Measurements from ENCODE around the gene GSTCD.
"Not testable (repeated sequence)": the region's sequence is repeated elsewhere in the genome, so short reads cannot be mapped to it uniquely, and the experiment has no call there.

DNA sequence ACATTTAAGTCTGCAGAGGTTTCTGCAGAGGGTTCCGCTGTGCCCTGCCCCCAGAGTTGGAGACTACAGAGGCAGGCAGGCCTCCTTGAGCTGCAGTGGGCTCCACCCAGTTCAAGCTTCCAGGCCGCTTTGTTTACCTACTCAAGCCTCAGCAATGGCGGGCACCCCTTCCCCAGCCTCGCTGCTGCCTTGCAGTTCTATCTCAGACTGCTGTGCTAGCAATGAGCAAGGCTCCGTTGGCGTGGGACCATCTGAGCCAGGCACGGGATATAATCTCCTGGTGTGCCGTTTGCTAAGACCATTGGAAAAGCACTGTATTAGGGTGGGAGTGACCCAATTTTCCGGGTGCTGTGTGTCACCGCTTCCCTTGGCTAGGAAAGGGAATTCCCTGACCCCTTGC, 26.6 kb downstream of the GSTCD start:
- not testable (repeated sequence) for TF ChIP-seq EZH2 (IDR thresholded peaks at IDR 0.05; ENCODE audit: borderline replicate concordance, low read length); CTCF (IDR thresholded peaks at IDR 0.05; ENCODE audit: low read length)

All from OCI-LY1 (cell line).